ENCODE data around the gene ABLIM2.

Gene ABLIM2

DNA sequence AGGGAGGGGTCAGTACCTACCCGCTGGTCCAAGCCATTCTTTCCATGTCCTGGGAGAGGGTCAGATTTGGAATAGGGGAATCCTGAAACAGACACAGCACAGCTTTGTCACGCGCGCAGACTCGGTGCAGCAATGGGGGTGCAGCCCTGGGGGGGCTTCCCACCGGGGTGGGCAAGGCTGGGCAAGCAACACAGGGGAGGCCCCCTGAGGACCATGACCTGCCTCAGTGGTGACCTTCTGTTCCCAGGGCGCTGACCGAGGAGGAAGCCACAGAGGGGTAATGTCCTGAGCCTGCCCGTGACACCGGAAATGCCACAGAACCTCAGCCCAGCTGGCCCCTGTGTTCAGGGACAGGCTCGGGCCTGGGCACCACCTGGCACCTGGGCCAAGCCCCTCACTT lies 165.8 kb downstream of the ABLIM2 start:
- no peak for DNase-seq

- no peak for DNase-seq
Measured at GRCh38 chr4:7990807-7991459, 167.7 kb downstream of the ABLIM2 start.

DNA sequence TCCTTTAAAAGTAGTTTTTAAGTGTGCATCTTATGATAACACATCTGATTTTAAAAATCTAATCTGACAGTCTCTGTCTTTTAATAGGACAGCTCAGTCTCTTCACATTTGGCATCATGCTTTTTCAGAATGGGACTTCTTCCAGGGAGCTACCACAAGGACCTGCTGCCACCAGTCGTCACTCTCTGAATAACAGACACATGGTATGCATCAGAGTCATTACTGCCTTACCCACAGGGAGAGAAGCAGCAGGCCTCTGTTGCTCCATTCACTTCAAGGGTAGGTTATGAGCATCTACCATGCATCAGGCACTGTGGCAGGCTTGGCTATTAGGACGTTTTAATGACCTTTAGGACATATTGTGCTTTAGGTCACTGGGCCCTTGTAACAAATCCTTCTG lies 169.0 kb downstream of the ABLIM2 start:
- no peak for DNase-seq

- DNase-seq: no peak
Measured at GRCh38 chr4:7988437-7988836, 170.2 kb downstream of the ABLIM2 start.

- DNase-seq: peak; percentile 86
Measured at GRCh38 chr4:7987148-7987989, 171.2 kb downstream of the ABLIM2 start.

DNA sequence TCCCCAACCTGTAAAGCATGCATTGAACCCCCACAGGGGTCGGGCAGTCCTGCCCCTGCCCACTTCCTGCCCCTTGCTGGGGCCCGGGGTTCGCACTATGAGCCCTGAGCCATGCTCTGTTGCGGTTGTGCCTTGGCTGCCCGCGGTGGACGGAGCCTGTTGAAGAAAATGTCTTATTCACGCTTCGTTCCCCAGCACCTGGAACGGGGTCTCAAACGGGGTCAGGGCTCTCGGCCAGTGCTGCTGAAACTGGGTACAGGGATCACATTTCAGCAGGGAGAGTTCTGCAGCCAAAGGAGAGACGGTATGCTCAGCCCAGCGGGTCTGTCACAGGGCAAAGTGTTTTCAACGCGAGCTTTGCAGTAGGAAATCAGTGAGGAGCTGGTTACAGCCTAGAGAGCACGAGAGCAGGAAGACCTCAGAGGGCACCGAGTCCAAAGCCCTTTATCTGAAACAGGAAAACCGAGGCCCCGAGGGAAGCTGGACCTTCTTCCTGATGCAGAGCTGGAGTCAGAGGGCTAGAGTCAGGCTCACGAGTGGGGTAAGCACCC lies 172.6 kb downstream of the ABLIM2 start:
- DNase-seq: no peak

GRCh38 chr4:7985072-7985471 lies 173.5 kb downstream of the ABLIM2 start:
- DNase-seq: no peak

DNA sequence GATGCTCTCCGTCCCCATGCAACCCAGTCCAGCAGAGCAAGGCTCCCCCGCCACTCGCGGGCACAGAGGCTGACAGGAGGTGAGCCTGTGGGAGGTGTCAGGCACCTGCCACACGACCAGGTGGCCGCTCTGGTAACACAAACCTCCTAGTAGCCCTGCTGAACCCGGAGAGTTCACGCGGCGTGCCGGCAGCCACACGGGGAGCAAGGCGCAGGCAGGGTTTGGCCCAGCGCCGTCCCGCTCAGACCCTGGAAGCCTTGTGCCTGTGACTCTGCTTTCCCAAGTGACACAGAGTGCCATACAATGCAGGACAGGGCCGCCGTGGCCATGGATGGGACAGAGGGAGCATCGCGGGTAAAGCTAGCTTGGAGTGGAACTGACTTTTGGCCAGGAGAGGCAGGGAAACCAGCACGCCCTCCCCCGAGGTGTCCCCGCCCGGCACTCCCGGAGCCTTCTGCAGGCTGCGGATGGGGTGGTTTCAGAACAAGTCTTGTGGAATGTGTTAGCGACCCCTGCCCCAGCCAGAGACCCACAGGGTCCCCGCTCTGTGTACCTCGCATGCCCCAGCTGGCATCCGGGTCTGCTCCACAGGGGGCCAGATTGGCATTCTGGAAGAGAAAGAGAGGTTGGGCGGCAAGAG lies 174.2 kb downstream of the ABLIM2 start:
- no peak for DNase-seq

- DNase-seq: no peak
Measured at GRCh38 chr4:7983296-7983695, 175.3 kb downstream of the ABLIM2 start.

GRCh38 chr4:7981738-7982394 lies 176.7 kb downstream of the ABLIM2 start:
- no peak for DNase-seq

DNA sequence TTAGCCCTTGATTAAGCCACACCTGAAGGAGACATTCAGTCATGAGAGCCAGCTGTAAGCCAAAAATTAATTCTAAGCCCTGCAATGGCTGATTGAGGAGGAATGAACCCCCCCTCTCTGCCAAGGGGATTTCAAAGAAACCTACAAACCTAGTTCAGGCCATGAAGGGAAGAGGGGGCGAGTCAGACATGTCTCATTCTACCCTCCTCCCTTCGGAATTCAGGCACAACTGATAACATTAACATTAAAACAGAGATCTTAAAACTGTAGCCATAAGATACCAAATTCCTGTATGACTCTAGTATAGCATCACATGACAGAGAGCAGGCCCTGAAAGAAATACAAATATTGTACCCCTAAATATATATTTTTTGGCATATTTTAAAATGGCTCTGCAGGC lies 178.6 kb downstream of the ABLIM2 start:
- DNase-seq: no peak

GRCh38 chr4:7979652-7979968 lies 179.0 kb downstream of the ABLIM2 start:
- no peak for DNase-seq

DNA sequence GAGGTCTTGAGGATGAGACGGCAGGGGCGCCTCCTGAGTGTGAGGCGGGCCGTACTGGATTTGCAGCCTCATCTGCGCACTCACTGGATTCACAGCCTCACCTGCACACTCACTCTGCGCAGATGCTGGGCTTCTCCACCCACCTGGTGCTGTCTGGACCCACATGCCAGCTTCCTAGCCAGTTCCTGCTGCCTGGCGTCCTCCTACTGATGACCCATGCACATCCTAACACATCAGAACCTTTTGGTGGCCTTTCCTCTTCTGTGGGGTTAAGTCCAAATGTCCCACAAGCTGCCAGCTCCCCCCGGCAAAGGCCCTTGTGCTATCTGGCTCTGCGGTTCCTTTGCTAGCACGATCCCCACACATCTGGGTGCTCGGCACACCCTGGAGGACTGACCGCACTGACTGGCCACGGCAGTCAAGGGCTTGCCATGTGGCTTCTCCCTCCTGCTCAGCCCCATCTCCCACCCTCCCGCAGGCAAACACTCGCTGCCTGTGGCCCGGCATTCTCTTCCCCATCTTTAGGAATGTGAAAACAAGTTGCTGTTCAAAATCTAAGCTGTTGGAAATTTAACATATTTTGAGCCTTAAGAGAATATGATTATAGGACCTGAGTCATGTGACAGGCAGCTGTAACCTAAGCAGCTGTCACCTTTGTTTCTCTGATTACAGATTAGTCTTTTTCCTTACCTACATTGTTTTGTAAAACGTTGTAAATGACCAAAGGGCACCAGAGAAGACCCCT lies 179.5 kb downstream of the ABLIM2 start:
- no peak for DNase-seq

GRCh38 chr4:7978489-7978888 lies 180.1 kb downstream of the ABLIM2 start:
- DNase-seq: no peak

DNA sequence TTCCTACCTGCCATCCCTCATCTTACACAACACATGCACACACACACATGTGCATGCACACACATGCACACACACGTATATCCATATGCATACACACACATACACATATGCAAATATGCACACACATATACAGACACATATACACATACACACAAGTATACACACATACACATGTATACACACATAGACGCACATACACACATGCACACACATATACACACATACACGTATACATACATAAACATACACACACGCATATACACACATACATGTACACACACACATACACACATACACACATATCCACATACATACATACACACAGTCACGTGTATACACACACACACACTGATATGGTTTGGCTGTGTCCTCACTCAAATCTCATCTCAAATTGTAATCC lies 182.0 kb downstream of the ABLIM2 start:
- DNase-seq: no peak

DNA sequence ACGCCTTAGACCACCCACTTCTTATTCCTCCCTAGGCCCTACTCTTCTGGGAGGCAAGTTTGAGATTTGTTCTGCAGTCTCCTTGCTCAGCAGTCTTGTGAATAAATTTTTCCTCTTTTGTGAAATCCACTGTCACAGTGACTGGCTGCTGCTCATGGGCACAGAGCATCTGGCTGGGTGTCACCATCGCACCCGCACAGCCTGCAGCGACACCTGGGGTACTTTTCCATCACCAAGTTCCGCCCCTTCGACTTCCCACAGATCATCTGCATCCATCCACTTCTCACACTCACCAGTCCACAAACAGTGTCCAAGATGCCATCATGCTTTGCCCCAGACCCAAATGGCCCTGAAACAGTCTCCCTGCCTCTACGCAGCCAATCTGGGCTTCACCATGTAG lies 182.6 kb downstream of the ABLIM2 start:
- no peak for DNase-seq

DNA sequence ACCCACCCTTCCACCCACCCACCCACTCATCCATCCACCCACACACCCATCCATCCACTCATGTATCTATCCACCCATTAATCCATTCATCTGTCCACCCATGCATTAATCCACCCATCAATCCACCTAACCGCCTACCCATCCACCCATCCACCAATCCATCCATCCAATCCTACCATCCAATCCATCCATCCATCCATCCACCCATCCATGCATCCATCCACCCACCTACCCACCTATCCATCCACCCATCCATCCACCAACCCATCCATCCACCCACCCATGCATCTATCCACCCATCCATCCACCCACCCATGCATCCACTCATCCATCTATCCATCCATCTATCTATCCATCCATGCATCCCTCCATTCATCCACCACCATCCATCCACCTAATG lies 184.2 kb downstream of the ABLIM2 start:
- DNase-seq: no peak

GRCh38 chr4:7973545-7973981 lies 185.1 kb downstream of the ABLIM2 start:
- no peak for DNase-seq

DNA sequence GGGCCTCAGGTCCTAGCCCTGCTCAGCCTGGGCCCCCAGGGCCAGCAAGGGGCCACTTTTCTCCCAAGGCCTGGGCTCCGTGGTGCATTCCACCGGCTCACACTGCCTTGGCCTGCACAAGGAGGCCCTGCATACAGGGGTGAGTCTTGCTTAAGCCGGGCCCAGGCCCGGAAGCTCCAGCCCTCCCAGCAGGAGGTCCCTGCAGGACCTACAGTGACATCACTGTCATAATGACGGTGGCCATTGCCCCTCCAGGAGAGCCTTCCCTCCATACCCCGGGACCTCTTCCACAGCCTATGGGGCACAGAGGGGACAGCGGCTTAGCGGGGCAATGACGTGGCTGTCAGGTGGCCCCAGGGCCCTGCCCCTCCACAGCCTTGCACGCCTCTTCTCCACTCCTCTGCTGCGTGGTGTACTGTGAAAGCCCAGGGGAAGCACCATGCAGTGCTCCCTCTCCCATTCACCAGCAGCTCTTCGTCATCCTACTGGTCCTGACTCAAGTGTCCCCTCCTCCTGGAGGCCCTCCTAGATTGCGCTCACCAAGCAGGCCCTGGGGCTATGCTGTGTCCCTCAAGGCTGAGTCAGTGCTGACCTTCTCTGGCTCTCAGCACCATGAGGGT lies 186.6 kb downstream of the ABLIM2 start:
- DNase-seq: peak; percentile 46

DNA sequence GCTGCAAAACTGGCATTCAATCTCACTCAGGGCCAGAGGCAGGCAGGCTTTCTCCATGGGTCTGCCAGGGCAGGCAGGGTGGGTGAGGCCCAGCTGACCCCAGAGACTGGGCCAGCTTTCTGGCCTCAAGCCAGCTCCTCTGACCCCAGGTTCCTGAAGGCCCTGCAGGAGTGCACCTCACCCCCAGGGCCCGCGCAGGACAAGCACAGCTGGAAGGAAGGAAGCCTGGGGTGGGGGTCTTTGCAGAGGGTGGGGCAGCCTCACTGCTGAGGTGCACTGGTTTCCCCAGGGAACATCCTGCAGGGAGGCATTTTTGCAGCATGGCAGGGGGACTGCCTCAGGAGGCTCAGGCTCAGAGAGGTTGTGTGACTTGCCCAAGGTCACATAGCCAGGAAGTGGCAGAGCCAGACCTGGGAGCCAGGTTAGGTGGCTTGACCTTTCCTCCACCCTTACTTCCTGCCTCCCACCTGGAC lies 187.4 kb downstream of the ABLIM2 start:
- DNase-seq: no peak

GRCh38 chr4:7970361-7970946 lies 188.2 kb downstream of the ABLIM2 start:
- DNase-seq: no peak
